ENCODE results near the gene PPP1R36. TPM values are rescaled to one million over a fixed set of nuclear protein-coding genes. Genes with fewer than 3 reads are reported as not detected.

PPP1R36 gene
- total and polyA plus RNA-seq, 2 donors (not counting 3 experiments of a cell fraction or from before 2014, with no cell fraction given), result 0.28 to 0.60 TPM

GRCh38 chr14:64584190-64584589 is 34.4 kb downstream of the PPP1R36 start:
- dilution Hi-C loops (cut with MboI; ENCODE audit: extremely low pct_ligation_motif_present, low sequenced_read_pairs) (no loop called here), intact Hi-C loops (cut with micrococcal nuclease) (loop anchor here (5.0 kb wide), 1 partner anchor 53 kb away; no protein-coding TSS in a partner anchor)
- no peak for FAIRE-seq
- H3K9ac ChIP-seq (replicated peaks; ENCODE audit: extremely low read depth, insufficient read depth, low read length), result no peak overlapping the region
- no peaks in the 10 kb centered on the region for H3K27me3 ChIP-seq (ENCODE audit: control insufficient read depth in 2 of 2, insufficient read depth in 2 of 2, low read length in 2 of 2)
- H2AFZ ChIP-seq (ENCODE audit: low read depth, low read length), result no peak overlapping the region
- no peaks in the 10 kb centered on the region for H4K20me1 ChIP-seq (replicated peaks; ENCODE audit: control insufficient read depth, extremely low read depth, insufficient read depth, low read length)
- H3K36me3 ChIP-seq (ENCODE audit: control insufficient read depth in 2 of 2, extremely low read depth in 1 of 2, insufficient read depth in 2 of 2, low read length in 2 of 2), result no peaks in the 10 kb centered on the region
- no peaks in the 10 kb centered on the region for H3K9me1 ChIP-seq (replicated peaks; ENCODE audit: control insufficient read depth, extremely low read depth, insufficient read depth, low read length)
- no TSS peak for BruUV-seq (replicated peaks)
- H3K27ac ChIP-seq (ENCODE audit: insufficient read depth, low read depth, low read length), result no peak overlapping the region
- H3K4me1 ChIP-seq (ENCODE audit: control insufficient read depth, extremely low read depth, insufficient read depth, low read length), result peaks cover 7% of the 10 kb centered on the region
- no peak overlapping the region for H3K4me2 ChIP-seq (ENCODE audit: insufficient read depth, low read length)
- H3K4me3 ChIP-seq (replicated peaks in 1 of 3; ENCODE audit: insufficient read depth in 1 of 3, low read depth in 1 of 3, low read length in 3 of 3), result no peak overlapping the region
- DNase-seq (ENCODE audit: low read depth, low spot score), result no peak
- no peaks in the 10 kb centered on the region for H3K9me3 ChIP-seq (replicated peaks; ENCODE audit: control insufficient read depth, insufficient read depth, low read length)
- TF ChIP-seq POLR2AphosphoS5 (IDR thresholded peaks at IDR 0.05; ENCODE audit: insufficient read depth, low read depth, low read length) (no peak), FOS (IDR thresholded peaks at IDR 0.05; ENCODE audit: borderline replicate concordance, insufficient read depth, low read length) (no peak), JUN (IDR thresholded peaks at IDR 0.05; ENCODE audit: borderline replicate concordance, insufficient read depth, insufficient read length, low read depth) (no peak), EZH2 (IDR thresholded peaks at IDR 0.05; ENCODE audit: borderline replicate concordance, low read depth, low read length, severe bottlenecking) (no peak), MYC (IDR thresholded peaks at IDR 0.05; ENCODE audit: low read depth, low read length) (no peak), GATA2 (IDR thresholded peaks at IDR 0.05; ENCODE audit: insufficient read depth, insufficient read length, low read depth, low read length) (no peak), POLR2A (IDR thresholded peaks at IDR 0.05; ENCODE audit: low read depth, low read length) (no peak)
- TF ChIP-seq, protein P1, sequence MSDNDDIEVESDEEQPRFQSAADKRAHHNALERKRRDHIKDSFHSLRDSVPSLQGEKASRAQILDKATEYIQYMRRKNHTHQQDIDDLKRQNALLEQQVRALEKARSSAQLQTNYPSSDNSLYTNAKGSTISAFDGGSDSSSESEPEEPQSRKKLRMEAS (IDR thresholded peaks at IDR 0.05; ENCODE audit: insufficient read depth, insufficient read length), result no peak
- TF ChIP-seq, protein P2, sequence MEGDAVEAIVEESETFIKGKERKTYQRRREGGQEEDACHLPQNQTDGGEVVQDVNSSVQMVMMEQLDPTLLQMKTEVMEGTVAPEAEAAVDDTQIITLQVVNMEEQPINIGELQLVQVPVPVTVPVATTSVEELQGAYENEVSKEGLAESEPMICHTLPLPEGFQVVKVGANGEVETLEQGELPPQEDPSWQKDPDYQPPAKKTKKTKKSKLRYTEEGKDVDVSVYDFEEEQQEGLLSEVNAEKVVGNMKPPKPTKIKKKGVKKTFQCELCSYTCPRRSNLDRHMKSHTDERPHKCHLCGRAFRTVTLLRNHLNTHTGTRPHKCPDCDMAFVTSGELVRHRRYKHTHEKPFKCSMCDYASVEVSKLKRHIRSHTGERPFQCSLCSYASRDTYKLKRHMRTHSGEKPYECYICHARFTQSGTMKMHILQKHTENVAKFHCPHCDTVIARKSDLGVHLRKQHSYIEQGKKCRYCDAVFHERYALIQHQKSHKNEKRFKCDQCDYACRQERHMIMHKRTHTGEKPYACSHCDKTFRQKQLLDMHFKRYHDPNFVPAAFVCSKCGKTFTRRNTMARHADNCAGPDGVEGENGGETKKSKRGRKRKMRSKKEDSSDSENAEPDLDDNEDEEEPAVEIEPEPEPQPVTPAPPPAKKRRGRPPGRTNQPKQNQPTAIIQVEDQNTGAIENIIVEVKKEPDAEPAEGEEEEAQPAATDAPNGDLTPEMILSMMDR (IDR thresholded peaks at IDR 0.05; ENCODE audit: extremely low read depth in 1 of 2, insufficient read depth in 1 of 2, low read depth in 1 of 2, low read length in 2 of 2), result no peak
- no peaks in the 10 kb centered on the region for H3K79me2 ChIP-seq (ENCODE audit: control insufficient read depth, insufficient read depth, low read length)
- ChIA-PET POLR2A (no interaction called here), CTCF (interaction anchor here (1.1 kb wide), 1 partner anchor 44 kb away, joined by 5 read pairs; the partner anchor contains the start of gene HSPA2)
